Colonic mucosa (tissue), 4 donors: ENCODE measurements around the gene MTUS2. TPM values are rescaled to one million over a fixed set of nuclear protein-coding genes. Genes with fewer than 3 reads are reported as not detected.
A peak's percentile ranks its signal among the peaks of the same experiment; 100 is the strongest.

Experiments
- DNase-seq: peaks from one replicate; pipeline ENCODE4 v3.0.0-alpha.2; 2020
- H3K27ac ChIP-seq: fragments of 200-600 bp; one replicate; pipeline ENCODE4 v1.8.0; 2021
- H3K27me3 ChIP-seq: fragments of 200-600 bp; one replicate; pipeline ENCODE4 v1.8.0; 2021
- H3K36me3 ChIP-seq: fragments of 200-600 bp; one replicate; pipeline ENCODE4 v1.8.0; 2021
- H3K4me1 ChIP-seq: fragments of 200-600 bp; one replicate; pipeline ENCODE4 v1.8.0; 2021; ENCODE audit warnings: mild to moderate bottlenecking
- H3K4me3 ChIP-seq: fragments of 200-600 bp; one replicate; pipeline ENCODE4 v1.8.0; 2021
- H3K9ac ChIP-seq, 2 donors: one replicate each; pipeline ENCODE4 v1.7.0; 2013; ENCODE audit warnings: control low read depth in 2 of 2, low read depth in 2 of 2, low read length in 2 of 2
- H3K9me3 ChIP-seq: fragments of 200-600 bp; one replicate; pipeline ENCODE4 v1.8.0; 2021
- intact Hi-C: fragments of 100-400 bp; cut with DNase I; formaldehyde crosslinking; loops from one replicate; pipeline ENCODE4 v1.14.1; 2022
- total RNA-seq, 2 donors: library from RNA; stranded (reverse); fragmentation: NEBNext Ultra II Directional in 1 of 2; extraction: Animal tissue kit (Norgen Biotek cat#: 25700) in 1 of 2; gene quantifications; one replicate each; pipeline ENCODE4 v1.2.1, GENCODE V29; 2021
- TF ChIP-seq, protein P1 (sequence below): fragments of 200-600 bp; IDR thresholded peaks from one replicate; pipeline ENCODE4 v1.8.0; 2022; ENCODE audit warnings: antibody characterized with exemption, mild to moderate bottlenecking
- donor health status: healthy.
- donor health status: DM: no; HTN: no; CAD: no.
- donor health status: DM: no; HTN: no; CAD: no.

The MTUS2 gene
- total RNA-seq, 2 donors from 2014 or later = 0.11 to 0.40 TPM

- Histone ChIP-seq H3K4me3 (no peak overlapping the region), H3K9ac (no peak overlapping the region), H3K36me3 (no peaks in the 10 kb centered on the region), H3K27ac (no peak overlapping the region), H3K4me1 (no peaks in the 10 kb centered on the region), H3K9me3 (no peaks in the 10 kb centered on the region), H3K27me3 (no peaks in the 10 kb centered on the region)
- DNase-seq = no peak
- intact Hi-C loops = no loop called here
- TF ChIP-seq, protein P1, sequence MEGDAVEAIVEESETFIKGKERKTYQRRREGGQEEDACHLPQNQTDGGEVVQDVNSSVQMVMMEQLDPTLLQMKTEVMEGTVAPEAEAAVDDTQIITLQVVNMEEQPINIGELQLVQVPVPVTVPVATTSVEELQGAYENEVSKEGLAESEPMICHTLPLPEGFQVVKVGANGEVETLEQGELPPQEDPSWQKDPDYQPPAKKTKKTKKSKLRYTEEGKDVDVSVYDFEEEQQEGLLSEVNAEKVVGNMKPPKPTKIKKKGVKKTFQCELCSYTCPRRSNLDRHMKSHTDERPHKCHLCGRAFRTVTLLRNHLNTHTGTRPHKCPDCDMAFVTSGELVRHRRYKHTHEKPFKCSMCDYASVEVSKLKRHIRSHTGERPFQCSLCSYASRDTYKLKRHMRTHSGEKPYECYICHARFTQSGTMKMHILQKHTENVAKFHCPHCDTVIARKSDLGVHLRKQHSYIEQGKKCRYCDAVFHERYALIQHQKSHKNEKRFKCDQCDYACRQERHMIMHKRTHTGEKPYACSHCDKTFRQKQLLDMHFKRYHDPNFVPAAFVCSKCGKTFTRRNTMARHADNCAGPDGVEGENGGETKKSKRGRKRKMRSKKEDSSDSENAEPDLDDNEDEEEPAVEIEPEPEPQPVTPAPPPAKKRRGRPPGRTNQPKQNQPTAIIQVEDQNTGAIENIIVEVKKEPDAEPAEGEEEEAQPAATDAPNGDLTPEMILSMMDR = no peak
Measured at GRCh38 chr13:29540334-29540733, 720.2 kb downstream of the MTUS2 start.

GRCh38 chr13:29540799-29541198 is 720.7 kb downstream of the MTUS2 start:
- H3K4me1 ChIP-seq = no peaks in the 10 kb centered on the region
- H3K9me3 ChIP-seq = no peaks in the 10 kb centered on the region
- no peaks in the 10 kb centered on the region for H3K36me3 ChIP-seq
- H3K4me3 ChIP-seq = no peak overlapping the region
- no peak overlapping the region for H3K27ac ChIP-seq
- H3K9ac ChIP-seq = no peak overlapping the region
- intact Hi-C loops = no loop called here
- DNase-seq = no peak
- TF ChIP-seq, protein P1 = no peak
- no peaks in the 10 kb centered on the region for H3K27me3 ChIP-seq

DNA sequence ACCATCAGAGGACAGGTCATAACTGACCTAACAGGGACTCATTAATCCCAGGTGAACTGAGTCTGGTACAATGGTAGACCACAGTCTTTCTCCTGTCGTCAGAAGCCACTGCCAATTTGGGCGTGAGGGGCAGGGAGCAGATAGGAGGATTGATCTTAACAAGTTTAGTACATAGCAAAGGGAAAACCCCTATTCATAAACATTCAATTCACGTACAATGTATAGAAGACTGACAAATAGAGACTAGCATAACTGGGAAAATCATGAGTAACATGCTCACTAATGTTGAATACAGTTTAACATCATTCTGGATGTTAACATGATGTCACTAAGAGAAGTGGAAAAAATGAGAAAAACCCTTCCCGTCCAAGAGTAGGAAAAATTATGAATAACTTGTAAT is 721.3 kb downstream of the MTUS2 start:
- Histone ChIP-seq H3K4me3 (no peak overlapping the region), H3K36me3 (no peaks in the 10 kb centered on the region), H3K9ac (no peak overlapping the region), H3K4me1 (no peaks in the 10 kb centered on the region), H3K9me3 (no peaks in the 10 kb centered on the region), H3K27me3 (no peaks in the 10 kb centered on the region), H3K27ac (no peak overlapping the region)
- DNase-seq = no peak
- intact Hi-C loops = no loop called here
- TF ChIP-seq, protein P1 = no peak

DNA sequence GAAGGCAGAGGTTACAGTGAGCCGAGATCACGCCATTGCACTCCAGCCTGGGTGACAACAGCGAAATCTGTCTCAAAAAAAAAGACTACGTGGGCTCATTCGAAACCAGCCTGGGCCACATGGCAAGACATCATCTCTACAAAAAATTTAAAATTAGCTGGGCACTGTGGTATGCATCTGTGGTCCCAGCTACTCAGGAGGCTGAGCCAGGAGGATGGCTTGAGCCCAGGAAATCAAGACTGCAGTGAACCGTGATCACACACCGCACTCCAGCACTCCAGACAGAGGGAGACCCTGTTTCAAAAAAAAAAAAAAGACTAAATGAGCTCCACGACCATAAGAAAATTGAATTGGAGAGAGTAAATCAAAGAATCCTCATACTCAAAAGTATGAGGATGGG is 722.2 kb downstream of the MTUS2 start:
- Histone ChIP-seq H3K9ac (no peak overlapping the region), H3K27ac (no peak overlapping the region), H3K9me3 (no peaks in the 10 kb centered on the region), H3K36me3 (no peaks in the 10 kb centered on the region), H3K27me3 (no peaks in the 10 kb centered on the region), H3K4me3 (no peak overlapping the region), H3K4me1 (no peaks in the 10 kb centered on the region)
- intact Hi-C loops = no loop called here
- TF ChIP-seq, protein P1 = no peak
- DNase-seq = no peak

- Histone ChIP-seq H3K27me3 (no peaks in the 10 kb centered on the region), H3K9ac (no peak overlapping the region), H3K36me3 (no peaks in the 10 kb centered on the region), H3K9me3 (no peaks in the 10 kb centered on the region), H3K4me1 (no peaks in the 10 kb centered on the region), H3K4me3 (no peak overlapping the region), H3K27ac (no peak overlapping the region)
- peak; percentile 29 for DNase-seq
- TF ChIP-seq, protein P1 = no peak
- intact Hi-C loops = no loop called here
Measured at GRCh38 chr13:29543230-29544215, 723.4 kb downstream of the MTUS2 start.
